WERI-Rb-1 (cell line): ENCODE data around the gene OPHN1.

Experiments used
- DNase-seq: peaks from one replicate; pipeline ENCODE4 v3.0.0-alpha.2; 2020
- H3K27ac ChIP-seq: fragments of 250-450 bp; sonication (Bioruptor Pico); 2 replicates; pipeline ENCODE4 v1.5.1; 2020; ENCODE audit warnings: mild to moderate bottlenecking, moderate library complexity
- H3K27me3 ChIP-seq: fragments of 250-450 bp; sonication (Bioruptor Pico); 2 replicates; pipeline ENCODE4 v1.5.1; 2021; ENCODE audit warnings: mild to moderate bottlenecking, low read depth, moderate library complexity; ENCODE audit not compliant: insufficient read depth, severe bottlenecking
- H3K36me3 ChIP-seq: fragments of 250-450 bp; sonication (Bioruptor Pico); 2 replicates; pipeline ENCODE4 v1.5.1; 2020; ENCODE audit warnings: mild to moderate bottlenecking, moderate library complexity
- H3K4me3 ChIP-seq: 2 replicates; pipeline ENCODE4 v1.5.1; 2011; ENCODE audit warnings: low read depth, mild to moderate bottlenecking, control low read depth, low read length
- H3K9me3 ChIP-seq: fragments of 250-450 bp; sonication (Bioruptor Pico); 2 replicates; pipeline ENCODE4 v1.5.1; 2021; ENCODE audit warnings: mild to moderate bottlenecking, moderate library complexity; ENCODE audit not compliant: severe bottlenecking
- TF ChIP-seq, protein P1 (sequence below): IDR thresholded peaks from 2 replicates; pipeline ENCODE4 v1.5.1; 2011; ENCODE audit warnings: low read depth, mild to moderate bottlenecking, control low read depth, inconsistent platforms, low read length

The OPHN1 gene

GRCh38 chrX:68421636-68422035, 11.7 kb downstream of the OPHN1 start:
- Histone ChIP-seq H3K27ac (no peak overlapping the region), H3K4me3 (no peak overlapping the region), H3K9me3 (no peaks in the 10 kb centered on the region), H3K36me3 (no peaks in the 10 kb centered on the region), H3K27me3 (no peaks in the 10 kb centered on the region)
- TF ChIP-seq, protein P1, sequence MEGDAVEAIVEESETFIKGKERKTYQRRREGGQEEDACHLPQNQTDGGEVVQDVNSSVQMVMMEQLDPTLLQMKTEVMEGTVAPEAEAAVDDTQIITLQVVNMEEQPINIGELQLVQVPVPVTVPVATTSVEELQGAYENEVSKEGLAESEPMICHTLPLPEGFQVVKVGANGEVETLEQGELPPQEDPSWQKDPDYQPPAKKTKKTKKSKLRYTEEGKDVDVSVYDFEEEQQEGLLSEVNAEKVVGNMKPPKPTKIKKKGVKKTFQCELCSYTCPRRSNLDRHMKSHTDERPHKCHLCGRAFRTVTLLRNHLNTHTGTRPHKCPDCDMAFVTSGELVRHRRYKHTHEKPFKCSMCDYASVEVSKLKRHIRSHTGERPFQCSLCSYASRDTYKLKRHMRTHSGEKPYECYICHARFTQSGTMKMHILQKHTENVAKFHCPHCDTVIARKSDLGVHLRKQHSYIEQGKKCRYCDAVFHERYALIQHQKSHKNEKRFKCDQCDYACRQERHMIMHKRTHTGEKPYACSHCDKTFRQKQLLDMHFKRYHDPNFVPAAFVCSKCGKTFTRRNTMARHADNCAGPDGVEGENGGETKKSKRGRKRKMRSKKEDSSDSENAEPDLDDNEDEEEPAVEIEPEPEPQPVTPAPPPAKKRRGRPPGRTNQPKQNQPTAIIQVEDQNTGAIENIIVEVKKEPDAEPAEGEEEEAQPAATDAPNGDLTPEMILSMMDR: no peak
- no peak for DNase-seq

GRCh38 chrX:68420559-68420958, 12.7 kb downstream of the OPHN1 start:
- no peaks in the 10 kb centered on the region for H3K27me3 ChIP-seq
- H3K4me3 ChIP-seq: no peak overlapping the region
- H3K36me3 ChIP-seq: no peaks in the 10 kb centered on the region
- no peaks in the 10 kb centered on the region for H3K9me3 ChIP-seq
- no peak overlapping the region for H3K27ac ChIP-seq
- no peak for DNase-seq
- TF ChIP-seq, protein P1: no peak

GRCh38 chrX:68419975-68420374, 13.3 kb downstream of the OPHN1 start:
- no peak overlapping the region for H3K27ac ChIP-seq
- no peak overlapping the region for H3K4me3 ChIP-seq
- H3K9me3 ChIP-seq: no peaks in the 10 kb centered on the region
- H3K36me3 ChIP-seq: no peaks in the 10 kb centered on the region
- TF ChIP-seq, protein P1: no peak
- H3K27me3 ChIP-seq: no peaks in the 10 kb centered on the region
- DNase-seq: no peak

GRCh38 chrX:68417651-68418050, 15.6 kb downstream of the OPHN1 start:
- Histone ChIP-seq H3K9me3 (no peaks in the 10 kb centered on the region), H3K27me3 (no peaks in the 10 kb centered on the region), H3K4me3 (no peak overlapping the region), H3K36me3 (no peaks in the 10 kb centered on the region), H3K27ac (no peak overlapping the region)
- TF ChIP-seq, protein P1: no peak
- no peak for DNase-seq

GRCh38 chrX:68416592-68416991, 16.7 kb downstream of the OPHN1 start:
- Histone ChIP-seq H3K4me3 (no peak overlapping the region), H3K27ac (no peak overlapping the region), H3K27me3 (no peaks in the 10 kb centered on the region), H3K36me3 (no peaks in the 10 kb centered on the region), H3K9me3 (no peaks in the 10 kb centered on the region)
- TF ChIP-seq, protein P1: no peak
- DNase-seq: no peak

- Histone ChIP-seq H3K36me3 (no peaks in the 10 kb centered on the region), H3K9me3 (no peaks in the 10 kb centered on the region), H3K27ac (no peak overlapping the region), H3K4me3 (no peak overlapping the region), H3K27me3 (no peaks in the 10 kb centered on the region)
- DNase-seq: no peak
- TF ChIP-seq, protein P1: no peak
These were observed 18.0 kb downstream of the OPHN1 start for GRCh38 chrX:68415316-68415715.
